Dermis lymphatic vessel endothelial cell (primary cell): ENCODE data around the gene ZBTB12. TPM values are rescaled to one million over a fixed set of nuclear protein-coding genes. Genes with fewer than 3 reads are reported as not detected.

Experiments
- total RNA-seq: library from RNA; depleted of rRNA; stranded (reverse); fragments of >200 nt; gene quantifications from 2 replicates; pipeline ENCODE4 v1.2.1, GENCODE V29; 2014

The ZBTB12 gene
- total RNA-seq: 2.4 and 2.8 TPM in 2 replicates

GRCh38 chr6:31901953-31902643, at the start of gene ZBTB12:
TSS of gene ZBTB12 (minus strand) at chr6:31902086. CDS start at chr6:31901305, 781 bp downstream.

GRCh38 chr6:31945507-31946369, 43.9 kb upstream of the ZBTB12 start, which contains the start of gene CFB:
TSS of gene CFB (plus strand) at chr6:31946095. CDS start at chr6:31946222, 127 bp downstream.

GRCh38 chr6:31927242-31927862, 25.5 kb upstream of the ZBTB12 start, which contains the start of gene C2:
TSS of gene C2 (plus strand) at chr6:31927717. CDS start at chr6:31927753, 36 bp downstream.

GRCh38 chr6:31897612-31898382, 4.1 kb downstream of the ZBTB12 start, which contains the start of gene EHMT2:
TSS of gene EHMT2 (minus strand) at chr6:31897698. CDS start at chr6:31897677, 21 bp downstream.

GRCh38 chr6:31878726-31879125, 23.2 kb downstream of the ZBTB12 start, which contains the start of gene SLC44A4:
TSS of gene SLC44A4 (minus strand) at chr6:31878997. CDS start at chr6:31878980, 17 bp downstream.

GRCh38 chr6:31862344-31863235, 39.3 kb downstream of the ZBTB12 start, which contains the start of gene NEU1:
TSS of gene NEU1 (minus strand) at chr6:31862821. CDS start at chr6:31862776, 45 bp downstream.

Other genes with a start within 250 kb of the ZBTB12 start
- 105 and 110 TPM in 2 replicates for gene BAG6, start 249.4 kb downstream of the ZBTB12 start, total RNA-seq
- gene APOM, start 246.2 kb downstream of the ZBTB12 start, total RNA-seq: 0.52 and 0.54 TPM in 2 replicates
- gene C6orf47, start 241.3 kb downstream of the ZBTB12 start, total RNA-seq: 22.6 and 24.2 TPM in 2 replicates
- 14.0 and 14.5 TPM in 2 replicates for gene GPANK1, start 237.1 kb downstream of the ZBTB12 start, total RNA-seq
- 71.8 and 77.7 TPM in 2 replicates for gene CSNK2B, start 236.0 kb downstream of the ZBTB12 start, total RNA-seq
- 1.4 and 1.9 TPM in 2 replicates for gene LY6G5B, start 232.1 kb downstream of the ZBTB12 start, total RNA-seq
- gene LY6G5C, start 221.0 kb downstream of the ZBTB12 start, total RNA-seq: 1.4 and 1.5 TPM in 2 replicates
- gene ABHD16A, start 198.8 kb downstream of the ZBTB12 start, total RNA-seq: 52.7 and 62.4 TPM in 2 replicates
- not detected in 2 replicates for gene LY6G6F, start 195.2 kb downstream of the ZBTB12 start, total RNA-seq
- gene LY6G6D, start 186.7 kb downstream of the ZBTB12 start, total RNA-seq: not detected in 2 replicates
- gene LY6G6C, start 180.3 kb downstream of the ZBTB12 start, total RNA-seq: not detected in 2 replicates
- gene MPIG6B, start 178.7 kb downstream of the ZBTB12 start, total RNA-seq: not detected in 2 replicates
- gene DDAH2, start 172.8 kb downstream of the ZBTB12 start, total RNA-seq: 122 and 139 TPM in 2 replicates
- 545 and 566 TPM in 2 replicates for gene CLIC1, start 165.6 kb downstream of the ZBTB12 start, total RNA-seq
- gene MSH5, start 162.1 kb downstream of the ZBTB12 start, total RNA-seq: 2.3 and 3.0 TPM in 2 replicates
- 2.2 and 8.0 TPM in 2 replicates for gene SAPCD1, start 139.4 kb downstream of the ZBTB12 start, total RNA-seq
- 0.09 and 0.22 TPM in 2 replicates for gene VWA7, start 124.8 kb downstream of the ZBTB12 start, total RNA-seq
- gene VARS1, start 106.3 kb downstream of the ZBTB12 start, total RNA-seq: 31.2 and 36.4 TPM in 2 replicates
- 22.2 and 26.3 TPM in 2 replicates for gene LSM2, start 95.1 kb downstream of the ZBTB12 start, total RNA-seq
- 1.2 and 1.5 TPM in 2 replicates for gene HSPA1L, start 86.8 kb downstream of the ZBTB12 start, total RNA-seq
- gene HSPA1A, start 86.5 kb downstream of the ZBTB12 start, total RNA-seq: 78.6 and 81.2 TPM in 2 replicates
- gene HSPA1B, start 74.3 kb downstream of the ZBTB12 start, total RNA-seq: 16.9 and 34.6 TPM in 2 replicates
- 43.3 and 54.0 TPM in 2 replicates for gene NEU1, start 39.3 kb downstream of the ZBTB12 start, total RNA-seq
- not detected in 2 replicates for gene SLC44A4, start 23.1 kb downstream of the ZBTB12 start, total RNA-seq
- gene EHMT2, start 4.4 kb downstream of the ZBTB12 start, total RNA-seq: 24.9 and 29.6 TPM in 2 replicates
- gene C2, start 25.6 kb upstream of the ZBTB12 start, total RNA-seq: 0.17 and 0.22 TPM in 2 replicates
- 0.09 and 0.22 TPM in 2 replicates for gene CFB, start 44.0 kb upstream of the ZBTB12 start, total RNA-seq
- 68.1 and 76.8 TPM in 2 replicates for gene NELFE, start 56.9 kb upstream of the ZBTB12 start, total RNA-seq
- 23.6 and 24.9 TPM in 2 replicates for gene SKIC2, start 57.1 kb upstream of the ZBTB12 start, total RNA-seq
- 7.3 and 8.3 TPM in 2 replicates for gene DXO, start 70.1 kb upstream of the ZBTB12 start, total RNA-seq
- gene C4A, start 80.0 kb upstream of the ZBTB12 start, total RNA-seq: 1.0 and 1.3 TPM in 2 replicates
- 1.1 and 1.3 TPM in 2 replicates for gene C4B, start 112.7 kb upstream of the ZBTB12 start, total RNA-seq
- gene CYP21A2, start 136.3 kb upstream of the ZBTB12 start, total RNA-seq: under 0.01 TPM in 2 replicates
- 10.1 and 17.2 TPM in 2 replicates for gene TNXB, start 207.3 kb upstream of the ZBTB12 start, total RNA-seq
- gene ATF6B, start 226.2 kb upstream of the ZBTB12 start, total RNA-seq: 11.9 and 13.2 TPM in 2 replicates
- 6.0 and 7.4 TPM in 2 replicates for gene FKBPL, start 228.2 kb upstream of the ZBTB12 start, total RNA-seq
- under 0.01 TPM in 1 of 2 replicates, not detected in the other for gene PRRT1, start 249.9 kb upstream of the ZBTB12 start, total RNA-seq